ENCODE data around the gene TMEM116.

- TF ChIP-seq SP1 (IDR thresholded peaks at IDR 0.05) (no peak), HDGF (IDR thresholded peaks at IDR 0.05; ENCODE audit: borderline replicate concordance) (no peak), BHLHE40 (IDR thresholded peaks at IDR 0.05; ENCODE audit: borderline replicate concordance) (no peak), ELF4 (IDR thresholded peaks at IDR 0.05) (no peak)
These were observed 70.4 kb downstream of the TMEM116 start for GRCh38 chr12:111942557-111942956.
